ENCODE data around the gene SPON2. TPM values are rescaled to one million over a fixed set of nuclear protein-coding genes. Genes with fewer than 3 reads are reported as not detected.

Gene SPON2
- total and polyA plus RNA-seq, 8 donors, result 3.1 to 45.2 (median 11.0) TPM

GRCh38 chr4:1164040-1164439 is 8.3 kb downstream of the SPON2 start:
- Histone ChIP-seq H3K4me3 (no peak overlapping the region), H3K4me1 (peaks cover 1 to 4% (median 2%) of the 10 kb centered on the region in 3 donors), H3K9me3 (no peaks in the 10 kb centered on the region), H3K36me3 (no peaks in the 10 kb centered on the region), H3K27me3 (no peaks in the 10 kb centered on the region), H3K27ac (no peak overlapping the region)
- DNase-seq (no peak), FAIRE-seq (no peak), ATAC-seq (no peak)
- WGBS, 2 donors, result 95% methylated on average over 4 of the region's 4 CpGs
- intact Hi-C loops (cut with DNase I), result no loop called here
- no peak for TF ChIP-seq CTCF (IDR thresholded peaks at IDR 0.05)

GRCh38 chr4:1160351-1160750 is 12.0 kb downstream of the SPON2 start:
- Histone ChIP-seq H3K9me3 (no peaks in the 10 kb centered on the region), H3K27me3 (no peaks in the 10 kb centered on the region), H3K4me3 (no peak overlapping the region), H3K36me3 (no peaks in the 10 kb centered on the region), H3K27ac (no peak overlapping the region), H3K4me1 (peaks cover 2 to 9% (median 5%) of the 10 kb centered on the region in 3 donors)
- FAIRE-seq (no peak), DNase-seq (no peak), ATAC-seq (no peak)
- WGBS, 2 donors, result 88 to 94% methylated on average over 1 of the region's 1 CpG
- intact Hi-C loops (cut with DNase I), result no loop called here
- no peak for TF ChIP-seq CTCF (IDR thresholded peaks at IDR 0.05)

- H3K27ac ChIP-seq, result peak overlapping the region in 3 of 4 donors; percentile 57 to 84 (median 81)
- H3K27me3 ChIP-seq, result no peaks in the 10 kb centered on the region
- peak in 2 of 6 donors; percentile 16 to 47 for DNase-seq
- TF ChIP-seq CTCF (IDR thresholded peaks at IDR 0.05), result no peak
- H3K4me3 ChIP-seq, result peak overlapping the region in 2 of 4 donors; percentile 37 to 40
- no peaks in the 10 kb centered on the region for H3K36me3 ChIP-seq
- H3K9me3 ChIP-seq, result no peaks in the 10 kb centered on the region
- H3K4me1 ChIP-seq, result peaks cover 2 to 11% (median 5%) of the 10 kb centered on the region in 3 donors
- ATAC-seq, result no peak
- no peak for FAIRE-seq
- intact Hi-C loops (cut with DNase I), result no loop called here
- WGBS, 2 donors, result 52 to 54% methylated on average over 8 of the region's 8 CpGs
These were observed 16.3 kb downstream of the SPON2 start for GRCh38 chr4:1156069-1156468.

- no peaks in the 10 kb centered on the region for H3K27me3 ChIP-seq
- intact Hi-C loops (cut with DNase I), result no loop called here
- H3K4me1 ChIP-seq, result peaks cover 0 to 11% (median 5%) of the 10 kb centered on the region in 3 donors
- DNase-seq (peak in 1 of 6 donors; percentile 22), ATAC-seq (peak; percentile 41 to 57 (median 48)), FAIRE-seq (no peak)
- no peak for TF ChIP-seq CTCF (IDR thresholded peaks at IDR 0.05)
- 31 to 33% methylated on average over 3 of the region's 3 CpGs for WGBS, 2 donors
- peak overlapping the region; percentile 57 to 84 (median 78) for H3K27ac ChIP-seq
- H3K36me3 ChIP-seq, result no peaks in the 10 kb centered on the region
- H3K9me3 ChIP-seq, result no peaks in the 10 kb centered on the region
- peak overlapping the region; percentile 8 to 40 (median 26) for H3K4me3 ChIP-seq
These were observed 17.1 kb downstream of the SPON2 start for GRCh38 chr4:1155314-1155713.

GRCh38 chr4:1154523-1155182 is 17.7 kb downstream of the SPON2 start:
- Histone ChIP-seq H3K4me1 (peaks cover 0 to 11% (median 5%) of the 10 kb centered on the region in 3 donors), H3K9me3 (no peaks in the 10 kb centered on the region), H3K36me3 (no peaks in the 10 kb centered on the region), H3K4me3 (peak overlapping the region; percentile 8 to 40 (median 26)), H3K27me3 (no peaks in the 10 kb centered on the region), H3K27ac (peak overlapping the region; percentile 57 to 84 (median 78))
- WGBS, 2 donors, result 18 to 27% methylated on average over 21 of the region's 21 CpGs
- intact Hi-C loops (cut with DNase I), result no loop called here
- no peak for TF ChIP-seq CTCF (IDR thresholded peaks at IDR 0.05)
- DNase-seq (peak; percentile 79 to 91 (median 83)), ATAC-seq (peak; percentile 52 to 65 (median 61)), FAIRE-seq (no peak)

Data from pancreas (tissue), 10 donors.